HCT116 (cell line): ENCODE measurements around the gene SF3B6. TPM values are rescaled to one million over a fixed set of nuclear protein-coding genes. Genes with fewer than 3 reads are reported as not detected.

Experiments used
- ATAC-seq: fragments of 200-7000 bp; cut with Tn5 transposase; 2 replicates; pipeline ENCODE4 v1.9.1; 2020; ENCODE audit warnings: mild to moderate bottlenecking, moderate library complexity
- BruUV-seq: library from RNA; stranded (reverse); fragments of 400-500 nt; replicated peaks from 2 replicates; lab custom pipeline; 2021; lab: Mats Ljungman, UMichigan
- CTCF ChIA-PET: fragments of 300-600 bp; sonication (Branson Sonifier 250); formaldehyde crosslinking; loops from one replicate; lab custom pipeline; 2021; ENCODE audit warnings: antibody characterized with exemption; lab: Charles Lee
- POLR2A ChIA-PET: fragments of 300-600, 350-600 bp; sonication (Branson Sonifier 250); formaldehyde crosslinking; loops from one replicate; lab custom pipeline; 2021; ENCODE audit warnings: antibody characterized with exemption; lab: Charles Lee
- RAD21 ChIA-PET, 2 experiments: fragments of 300-600 bp; sonication (Branson Sonifier 250); formaldehyde crosslinking; loops; one replicate each; lab custom pipeline; 2023; ENCODE audit warnings: low total read pairs in 2 of 2; ENCODE audit not compliant: uncharacterized antibody in 2 of 2, unreplicated experiment in 2 of 2, low non-redundant PET in 1 of 2; lab: Charles Lee
- DNase-seq: peaks from one replicate; pipeline ENCODE4 v3.0.0-alpha.2; 2010; ENCODE audit warnings: low read depth, low spot score
- H2AFZ ChIP-seq: fragments of 200-600 bp; shearing (Covaris generic), sonication (generic); 2 replicates; pipeline ENCODE4 v1.6.1; 2017; ENCODE audit warnings: low read depth, mixed run types, mixed read lengths, antibody characterized with exemption, low read length; ENCODE audit not compliant: poor library complexity, severe bottlenecking
- H3K27ac ChIP-seq: 2 replicates; pipeline ENCODE4 v1.5.1; 2012; ENCODE audit warnings: low read depth, low read length
- H3K27me3 ChIP-seq: fragments of 200-600 bp; sonication (generic); 2 replicates; pipeline ENCODE4 v1.6.1; 2016; ENCODE audit warnings: mixed run types, low read length, mixed read lengths; ENCODE audit not compliant: insufficient read depth
- H3K36me3 ChIP-seq, 2 experiments: fragments of 200-500 bp in 1 of 2; fragments of 200-600 bp in 1 of 2; sonication (Bioruptor generic) in 1 of 2; sonication (generic) in 1 of 2; 2 replicates each; pipeline versions ENCODE4 v1.5.1 to v1.6.1; 2014 to 2016; ENCODE audit warnings: low read length in 2 of 2, inconsistent platforms in 1 of 2, mixed read lengths in 1 of 2, mixed run types in 1 of 2; ENCODE audit not compliant: insufficient read depth in 2 of 2, control insufficient read depth in 1 of 2
- H3K4me1 ChIP-seq, 2 experiments: fragments of 200-600 bp in 1 of 2; sonication (generic) in 1 of 2; 2 replicates each; pipeline versions ENCODE4 v1.5.1 to v1.6.1; 2012 to 2017; ENCODE audit warnings: low read length in 2 of 2, inconsistent platforms in 1 of 2, mild to moderate bottlenecking in 1 of 2, mixed read lengths in 1 of 2, mixed run types in 1 of 2, moderate library complexity in 1 of 2; ENCODE audit not compliant: insufficient read depth in 2 of 2, control insufficient read depth in 1 of 2
- H3K4me2 ChIP-seq: fragments of 200-600 bp; sonication (generic); 2 replicates; pipeline ENCODE4 v1.6.1; 2017; ENCODE audit warnings: mixed run types, low read length, mixed read lengths
- H3K4me3 ChIP-seq, 2 experiments: fragments of 200-600 bp in 1 of 2; sonication (generic) in 1 of 2; replicated peaks in 1 of 2; 2 replicates each; pipeline ENCODE4 v1.5.1; 2011 to 2016; ENCODE audit warnings: low read length in 2 of 2, control low read depth in 1 of 2, low read depth in 1 of 2, mild to moderate bottlenecking in 1 of 2, mixed read lengths in 1 of 2, mixed run types in 1 of 2
- H3K79me2 ChIP-seq: fragments of 200-600 bp; sonication (generic); 2 replicates; pipeline ENCODE4 v1.6.1; 2017; ENCODE audit warnings: mild to moderate bottlenecking, mixed run types, low read length, moderate library complexity, mixed read lengths; ENCODE audit not compliant: insufficient read depth
- H3K9ac ChIP-seq: fragments of 200-600 bp; sonication (generic); 2 replicates; pipeline ENCODE4 v1.6.1; 2016; ENCODE audit warnings: low read length, mixed read lengths
- H3K9me2 ChIP-seq: fragments of 200-600 bp; sonication (generic), shearing (Covaris generic); 2 replicates; pipeline ENCODE4 v1.6.1; 2017; ENCODE audit warnings: mixed run types, mild to moderate bottlenecking, moderate library complexity; ENCODE audit not compliant: insufficient read depth
- H3K9me3 ChIP-seq, 2 experiments: fragments of 200-500 bp in 1 of 2; fragments of 200-600 bp in 1 of 2; sonication (Bioruptor generic) in 1 of 2; sonication (generic) in 1 of 2; 2 replicates each; pipeline ENCODE4 v1.6.1; 2014 to 2017; ENCODE audit warnings: low read length in 2 of 2, mixed read lengths in 2 of 2, inconsistent platforms in 1 of 2, low read depth in 1 of 2, mild to moderate bottlenecking in 1 of 2, mixed run types in 1 of 2, moderate library complexity in 1 of 2; ENCODE audit not compliant: control insufficient read depth in 1 of 2, insufficient read depth in 1 of 2
- H4K20me1 ChIP-seq: fragments of 200-600 bp; sonication (generic), shearing (Covaris generic); 2 replicates; pipeline ENCODE4 v1.6.1; 2017; ENCODE audit warnings: mixed run types, mild to moderate bottlenecking, moderate library complexity; ENCODE audit not compliant: insufficient read depth
- CEBPB ChIP-seq: IDR thresholded peaks from 2 replicates; pipeline ENCODE4 v1.6.1; 2012; ENCODE audit warnings: low read depth
- EGR1 ChIP-seq: IDR thresholded peaks from 2 replicates; pipeline ENCODE4 v1.6.1; 2012; ENCODE audit warnings: low read depth
- ELF1 ChIP-seq: IDR thresholded peaks from 2 replicates; pipeline ENCODE4 v1.6.1; 2012; ENCODE audit warnings: low read depth, borderline replicate concordance
- EZH2 ChIP-seq: fragments of 200-600 bp; sonication (generic); IDR thresholded peaks from 2 replicates; pipeline ENCODE4 v1.6.1; 2017; ENCODE audit warnings: antibody characterized with exemption, mixed run types
- EZH2phosphoT487 ChIP-seq: fragments of 200-600 bp; IDR thresholded peaks from 2 replicates; pipeline ENCODE4 v1.6.1; 2018; ENCODE audit warnings: antibody characterized with exemption, borderline replicate concordance
- FOSL1 ChIP-seq: IDR thresholded peaks from 2 replicates; pipeline ENCODE4 v1.6.1; 2012; ENCODE audit warnings: low read depth
- JUND ChIP-seq: IDR thresholded peaks from 2 replicates; pipeline ENCODE4 v1.6.1; 2012
- POLR2A ChIP-seq: IDR thresholded peaks from 2 replicates; pipeline ENCODE4 v1.7.0; 2011; ENCODE audit warnings: borderline replicate concordance; ENCODE audit not compliant: insufficient read depth, insufficient read length; ENCODE audit errors: extremely low read depth
- POLR2AphosphoS5 ChIP-seq: IDR thresholded peaks from 2 replicates; pipeline ENCODE4 v1.6.1; 2011; ENCODE audit warnings: mild to moderate bottlenecking, low read depth, low read length, moderate library complexity
- SIN3A ChIP-seq: IDR thresholded peaks from 2 replicates; pipeline ENCODE4 v1.6.1; 2012; ENCODE audit warnings: low read depth
- SP1 ChIP-seq: IDR thresholded peaks from 2 replicates; pipeline ENCODE4 v1.6.1; 2012; ENCODE audit warnings: low read depth
- SRF ChIP-seq: IDR thresholded peaks from 2 replicates; pipeline ENCODE4 v1.6.1; 2012; ENCODE audit warnings: low read depth
- TCF7L2 ChIP-seq: IDR thresholded peaks from 2 replicates; pipeline ENCODE4 v1.7.0; 2011; ENCODE audit warnings: borderline replicate concordance, inconsistent platforms; ENCODE audit not compliant: insufficient read depth, insufficient read length; ENCODE audit errors: extremely low read depth
- YY1 ChIP-seq: IDR thresholded peaks from 2 replicates; pipeline ENCODE4 v1.6.1; 2011; ENCODE audit warnings: low read length, low read depth, moderate library complexity, mild to moderate bottlenecking; ENCODE audit not compliant: insufficient replicate concordance; ENCODE audit errors: extremely low read depth
- ZNF274 ChIP-seq: fragments of 200-500 bp; sonication (Bioruptor generic); IDR thresholded peaks from 2 replicates; pipeline ENCODE4 v1.6.1; 2014; ENCODE audit warnings: mild to moderate bottlenecking, low read depth, low read length, inconsistent platforms
- intact Hi-C: fragments of 100-400 bp; cut with micrococcal nuclease; formaldehyde crosslinking; loops from 2 replicates; pipeline ENCODE4 v1.10.0; 2022
- total RNA-seq: library from RNA; stranded (reverse); gene quantifications from one replicate; pipeline ENCODE4 v1.2.1, GENCODE V29; 2021; ENCODE audit not compliant: unreplicated experiment
- TF ChIP-seq, protein P1 (sequence below): IDR thresholded peaks from 2 replicates; pipeline ENCODE4 v1.6.1; 2012
- TF ChIP-seq, protein P2 (sequence below), 3 experiments: fragments of 200-600 bp in 1 of 3; sonication (generic) in 1 of 3; IDR thresholded peaks in 2 of 3; conservative IDR thresholded peaks in 1 of 3; 2 replicates each; pipeline ENCODE4 v1.5.1; 2012 to 2017; ENCODE audit warnings: low read depth in 2 of 3, low read length in 2 of 3, antibody characterized with exemption in 1 of 3, borderline replicate concordance in 1 of 3, control low read depth in 1 of 3, mild to moderate bottlenecking in 1 of 3, mixed read lengths in 1 of 3, mixed run types in 1 of 3, moderate library complexity in 1 of 3; ENCODE audit not compliant: insufficient read depth in 1 of 3
- TF ChIP-seq, protein P3 (sequence below): IDR thresholded peaks from 2 replicates; pipeline ENCODE4 v1.6.1; 2012

The SF3B6 gene
- total RNA-seq, 1 experiment from 2014 or later, result 129 TPM

DNA sequence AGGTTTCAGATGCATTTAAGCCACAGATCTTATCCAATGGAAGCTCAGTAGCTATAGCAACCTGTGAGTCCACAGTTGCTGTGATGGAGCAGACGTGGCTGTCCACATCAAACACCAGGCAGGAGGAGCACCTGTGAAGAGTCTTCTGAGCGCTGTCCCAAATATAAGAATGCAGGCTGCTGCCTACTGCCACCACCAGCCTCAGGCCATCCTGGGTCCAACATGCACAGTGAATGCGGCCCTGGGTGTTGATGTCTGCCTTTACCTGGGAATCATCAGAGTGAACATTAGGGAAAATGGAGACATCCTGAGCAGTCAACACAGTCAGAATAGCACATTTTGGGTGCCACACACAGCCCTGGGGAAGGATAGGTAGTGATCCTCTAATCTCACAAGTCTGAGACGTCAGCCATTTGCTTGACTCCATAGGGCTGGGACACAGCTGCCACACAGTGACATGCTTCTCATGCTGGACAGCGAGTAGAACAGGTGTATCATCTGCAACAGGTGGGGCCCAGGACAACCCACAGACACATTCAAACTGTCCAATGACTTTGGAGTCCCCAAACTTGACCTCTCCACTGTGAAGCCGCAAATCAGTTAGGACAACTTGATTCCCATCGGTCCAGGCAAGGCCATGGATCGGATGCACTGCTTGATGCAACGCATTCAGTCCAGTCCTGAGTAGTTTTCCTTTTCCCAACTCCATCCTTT, 37.2 kb downstream of the SF3B6 start:
- Histone ChIP-seq H2AFZ (no peak overlapping the region), H3K9ac (no peak overlapping the region), H3K27me3 (no peaks in the 10 kb centered on the region), H4K20me1 (no peaks in the 10 kb centered on the region; the same call in 1 of the 2 replicates), H3K9me3 (no peaks in the 10 kb centered on the region), H3K4me1 (no peaks in the 10 kb centered on the region), H3K9me2 (no peaks in the 10 kb centered on the region), H3K36me3 (peaks cover 7 to 22% of the 10 kb centered on the region in 2 experiments; a peak in 3 of 4 replicates), H3K79me2 (peaks cover 37% of the 10 kb centered on the region), H3K4me2 (no peak overlapping the region), H3K4me3 (no peak overlapping the region), H3K27ac (no peak overlapping the region)
- ChIA-PET CTCF (no interaction called here), RAD21 (no interaction called here), POLR2A (no interaction called here)
- intact Hi-C loops, result no loop called here
- ATAC-seq, result no peak
- DNase-seq, result no peak
- no TSS peak for BruUV-seq
- TF ChIP-seq EZH2, result no peak
- no peak for TF ChIP-seq TCF7L2

DNA sequence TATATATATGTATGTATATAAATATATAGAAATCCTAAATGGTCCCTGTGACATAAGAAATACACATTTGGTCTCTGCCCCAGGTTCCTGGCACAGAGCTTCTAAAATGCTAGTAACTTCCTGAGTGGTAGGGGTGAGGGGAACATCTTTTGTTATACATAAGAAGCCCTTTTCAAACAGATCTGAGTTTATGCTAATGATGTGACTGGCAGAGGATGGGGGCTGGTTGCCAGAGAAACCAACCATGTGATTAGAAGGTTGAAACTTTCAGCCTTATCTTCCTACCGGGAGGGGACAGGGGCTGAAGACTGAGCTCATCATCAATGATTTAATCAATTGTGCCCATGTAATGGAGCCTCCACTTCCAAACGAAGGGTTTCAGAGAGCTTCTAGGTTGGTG, 49.9 kb downstream of the SF3B6 start:
- no peak for ATAC-seq

More for the DNA sequence above, 49.9 kb downstream of the SF3B6 start:
- H3K9ac ChIP-seq, result no peak overlapping the region
- ChIA-PET CTCF (no interaction called here), RAD21 (no interaction called here), POLR2A (no interaction called here)
- intact Hi-C loops, result no loop called here
- no peak overlapping the region for H3K4me2 ChIP-seq
- no peak overlapping the region for H3K4me3 ChIP-seq
- H2AFZ ChIP-seq, result no peak overlapping the region
- DNase-seq, result no peak
- BruUV-seq, result no TSS peak
- no peaks in the 10 kb centered on the region for H3K79me2 ChIP-seq
- no peaks in the 10 kb centered on the region for H3K9me3 ChIP-seq
- H4K20me1 ChIP-seq, result no peaks in the 10 kb centered on the region
- H3K9me2 ChIP-seq, result no peaks in the 10 kb centered on the region
- no peak overlapping the region for H3K27ac ChIP-seq
- peaks cover 19 to 20% of the 10 kb centered on the region in 2 experiments for H3K36me3 ChIP-seq
- H3K27me3 ChIP-seq, result no peaks in the 10 kb centered on the region
- peaks cover 0 to 1% of the 10 kb centered on the region in 2 experiments; a peak in 1 of 4 replicates for H3K4me1 ChIP-seq
- TF ChIP-seq EGR1 (no peak), FOSL1 (no peak), CEBPB (no peak), SIN3A (no peak), SRF (no peak), YY1 (no peak), TCF7L2 (no peak), JUND (no peak), ZNF274 (no peak), EZH2phosphoT487 (no peak), SP1 (no peak), EZH2 (no peak), POLR2A (no peak), ELF1 (no peak), POLR2AphosphoS5 (no peak)
- TF ChIP-seq, protein P1, sequence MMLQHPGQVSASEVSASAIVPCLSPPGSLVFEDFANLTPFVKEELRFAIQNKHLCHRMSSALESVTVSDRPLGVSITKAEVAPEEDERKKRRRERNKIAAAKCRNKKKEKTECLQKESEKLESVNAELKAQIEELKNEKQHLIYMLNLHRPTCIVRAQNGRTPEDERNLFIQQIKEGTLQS, result no peak
- TF ChIP-seq, protein P2, sequence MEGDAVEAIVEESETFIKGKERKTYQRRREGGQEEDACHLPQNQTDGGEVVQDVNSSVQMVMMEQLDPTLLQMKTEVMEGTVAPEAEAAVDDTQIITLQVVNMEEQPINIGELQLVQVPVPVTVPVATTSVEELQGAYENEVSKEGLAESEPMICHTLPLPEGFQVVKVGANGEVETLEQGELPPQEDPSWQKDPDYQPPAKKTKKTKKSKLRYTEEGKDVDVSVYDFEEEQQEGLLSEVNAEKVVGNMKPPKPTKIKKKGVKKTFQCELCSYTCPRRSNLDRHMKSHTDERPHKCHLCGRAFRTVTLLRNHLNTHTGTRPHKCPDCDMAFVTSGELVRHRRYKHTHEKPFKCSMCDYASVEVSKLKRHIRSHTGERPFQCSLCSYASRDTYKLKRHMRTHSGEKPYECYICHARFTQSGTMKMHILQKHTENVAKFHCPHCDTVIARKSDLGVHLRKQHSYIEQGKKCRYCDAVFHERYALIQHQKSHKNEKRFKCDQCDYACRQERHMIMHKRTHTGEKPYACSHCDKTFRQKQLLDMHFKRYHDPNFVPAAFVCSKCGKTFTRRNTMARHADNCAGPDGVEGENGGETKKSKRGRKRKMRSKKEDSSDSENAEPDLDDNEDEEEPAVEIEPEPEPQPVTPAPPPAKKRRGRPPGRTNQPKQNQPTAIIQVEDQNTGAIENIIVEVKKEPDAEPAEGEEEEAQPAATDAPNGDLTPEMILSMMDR (IDR thresholded peaks at IDR 0.05 in 2 of 3, conservative IDR thresholded peaks at IDR 0.05 in 1 of 3; ENCODE audit: borderline replicate concordance in 1 of 3, insufficient read depth in 1 of 3, low read depth in 2 of 3, low read length in 2 of 3), result no peak
- TF ChIP-seq, protein P3, sequence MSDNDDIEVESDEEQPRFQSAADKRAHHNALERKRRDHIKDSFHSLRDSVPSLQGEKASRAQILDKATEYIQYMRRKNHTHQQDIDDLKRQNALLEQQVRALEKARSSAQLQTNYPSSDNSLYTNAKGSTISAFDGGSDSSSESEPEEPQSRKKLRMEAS, result no peak
